Activated naive CD8-positive, alpha-beta T cell treated with anti-CD3 and anti-CD28 coated beads, Interleukin-2, amount 50 U/mL, for 16 hours (primary cell): ENCODE data around the gene CNNM1.

Experiments used
- DNase-seq: peaks from one replicate; pipeline ENCODE4 v3.0.0-alpha.2; 2020; ENCODE audit warnings: low read depth, low spot score

The CNNM1 gene

DNA sequence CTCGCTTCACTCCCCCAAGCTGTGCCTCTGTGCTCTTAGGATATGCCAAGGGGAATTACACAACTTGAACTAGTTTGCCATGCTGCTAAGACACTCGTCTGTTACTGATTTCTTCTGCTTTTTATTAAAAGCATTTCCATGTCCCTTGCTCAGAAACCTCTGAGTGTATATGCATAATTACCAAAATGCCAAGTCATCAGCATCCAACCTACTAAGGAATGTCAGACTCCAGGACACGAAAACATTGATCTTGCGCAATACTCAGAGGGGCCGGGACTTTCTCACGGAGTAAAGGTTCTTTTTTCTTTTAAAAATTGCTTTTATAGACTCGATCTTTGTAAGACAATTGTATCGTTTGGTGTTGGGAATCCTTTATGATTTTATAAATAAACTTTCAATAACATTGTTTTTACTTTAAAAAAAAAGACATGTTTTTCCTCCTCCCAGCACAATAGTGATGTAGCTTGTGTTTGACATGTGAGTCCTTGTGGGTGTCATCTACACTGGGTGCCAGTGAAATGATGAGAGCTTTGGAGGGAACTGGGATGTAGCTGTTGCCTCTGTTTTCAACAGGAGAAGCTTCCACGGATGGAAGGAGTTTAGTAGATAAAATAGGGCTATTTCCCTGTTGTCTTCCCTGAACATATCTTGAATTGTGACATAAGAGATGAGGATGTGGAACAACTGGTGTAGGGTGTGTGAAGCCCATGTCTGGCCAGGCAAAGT lies 43.6 kb downstream of the CNNM1 start:
- no peak for DNase-seq

DNA sequence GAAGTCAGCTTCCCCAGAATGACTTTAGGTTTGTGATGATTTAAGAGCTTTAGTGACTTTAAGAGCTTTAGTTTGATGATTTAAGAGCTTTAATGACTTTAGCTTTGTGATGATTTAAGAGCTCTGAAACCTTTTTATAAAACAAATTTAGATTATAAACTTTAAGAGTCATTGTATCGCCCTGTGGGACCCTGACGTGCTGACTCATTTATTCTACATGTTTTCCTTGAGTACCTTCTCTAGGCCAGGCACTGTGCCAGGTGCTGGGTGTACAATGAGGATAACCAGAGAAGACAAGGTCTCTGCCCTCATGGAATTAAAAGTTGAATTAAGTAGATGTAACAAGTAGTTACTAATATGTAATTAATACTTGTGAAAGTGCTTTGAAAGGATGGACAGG lies 45.4 kb downstream of the CNNM1 start:
- no peak for DNase-seq

DNA sequence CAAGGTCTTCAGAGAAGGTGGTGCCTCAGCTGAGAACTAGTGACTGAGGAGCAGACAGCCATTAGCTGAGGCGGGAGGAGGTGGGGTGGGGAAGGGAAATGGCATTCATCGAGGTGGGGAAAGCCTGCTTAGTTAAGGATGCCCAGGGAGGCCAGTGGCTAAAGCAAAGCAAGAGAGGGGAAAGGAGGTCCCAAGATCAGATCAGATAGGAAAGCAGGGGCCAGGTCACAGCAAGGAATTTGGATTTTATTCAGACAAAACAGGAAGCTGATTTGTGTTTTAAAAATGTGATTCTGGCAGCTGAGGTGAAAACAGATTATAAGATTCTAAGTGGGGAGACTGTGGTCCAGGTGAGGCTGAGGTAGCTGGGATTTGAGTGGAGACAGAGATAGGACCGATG lies 45.8 kb downstream of the CNNM1 start:
- DNase-seq, result no peak

DNA sequence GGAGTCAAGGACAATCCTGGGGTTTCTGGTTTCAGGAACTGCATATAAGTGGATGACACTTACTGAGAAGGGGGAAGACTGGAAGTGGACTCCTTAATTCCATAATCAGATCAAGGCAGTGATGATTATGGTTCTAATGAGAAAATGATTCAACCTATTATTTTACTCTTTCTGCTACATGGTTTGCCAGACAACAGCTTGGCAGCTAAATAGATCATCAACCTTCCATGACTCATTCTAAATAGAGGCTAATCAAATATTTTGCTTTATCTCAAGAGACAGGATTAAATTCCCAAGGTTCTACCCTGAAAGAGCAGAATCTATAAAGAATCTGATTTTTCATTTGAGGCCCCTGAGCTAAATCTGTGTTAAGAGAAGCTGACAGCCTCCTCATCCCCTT lies 46.3 kb downstream of the CNNM1 start:
- DNase-seq, result no peak

DNA sequence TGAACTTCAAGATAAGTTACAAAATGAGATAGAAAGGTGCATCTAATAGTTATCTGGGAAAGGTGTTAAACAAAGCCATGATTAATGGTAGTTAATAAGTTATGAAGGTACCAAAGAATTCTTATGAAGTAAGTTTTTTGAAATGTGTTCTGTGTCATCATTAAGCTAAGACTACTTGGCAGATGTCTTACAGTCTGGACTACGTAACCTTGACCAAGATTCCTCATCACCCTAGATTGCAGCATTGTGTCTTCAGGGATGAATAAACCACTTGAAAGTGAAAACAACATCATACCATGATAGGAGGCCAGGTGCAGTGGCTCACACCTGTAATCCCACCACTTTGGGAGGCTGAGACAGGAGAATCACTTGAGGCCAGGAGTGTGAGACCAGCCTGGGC lies 53.0 kb downstream of the CNNM1 start:
- no peak for DNase-seq

DNA sequence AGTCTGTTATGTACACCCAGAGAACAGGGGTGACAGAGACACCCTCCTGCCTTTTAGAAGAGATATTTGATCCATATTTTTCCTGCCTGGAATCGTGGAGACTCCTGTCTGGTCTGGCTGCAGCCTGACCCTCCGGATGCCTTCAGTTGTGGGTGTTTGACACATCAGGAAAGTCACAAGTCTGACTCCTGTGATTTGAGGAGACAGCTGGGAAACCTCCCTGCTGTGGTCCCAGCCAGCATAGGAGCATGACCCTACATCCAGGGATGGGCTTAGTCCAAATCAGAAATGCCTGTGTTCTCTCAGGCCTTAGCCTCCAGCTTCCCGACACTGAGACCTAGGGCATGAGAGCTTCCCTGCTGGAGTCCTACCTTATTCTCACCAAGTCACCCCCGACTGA lies 57.9 kb downstream of the CNNM1 start:
- no peak for DNase-seq

DNA sequence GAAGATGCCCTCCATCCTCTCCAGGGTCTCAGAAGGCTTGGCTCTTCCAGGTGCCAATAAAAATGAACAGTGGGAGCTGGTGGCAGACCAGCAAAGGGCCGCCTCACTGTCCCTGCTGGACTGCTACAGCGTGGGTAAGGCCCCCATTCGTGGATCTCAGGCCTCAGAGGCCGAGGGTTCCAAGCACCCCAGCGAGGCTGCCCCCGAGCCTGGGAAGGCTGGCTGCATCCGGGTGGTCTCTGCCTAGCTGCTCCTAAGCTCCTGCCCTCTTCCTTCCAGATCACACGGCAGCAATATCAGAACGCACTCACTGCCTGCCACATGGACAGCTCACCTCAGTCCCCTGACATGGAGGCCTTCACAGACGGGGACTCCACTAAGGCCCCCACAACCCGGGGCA lies 58.4 kb downstream of the CNNM1 start:
- DNase-seq, result no peak

DNA sequence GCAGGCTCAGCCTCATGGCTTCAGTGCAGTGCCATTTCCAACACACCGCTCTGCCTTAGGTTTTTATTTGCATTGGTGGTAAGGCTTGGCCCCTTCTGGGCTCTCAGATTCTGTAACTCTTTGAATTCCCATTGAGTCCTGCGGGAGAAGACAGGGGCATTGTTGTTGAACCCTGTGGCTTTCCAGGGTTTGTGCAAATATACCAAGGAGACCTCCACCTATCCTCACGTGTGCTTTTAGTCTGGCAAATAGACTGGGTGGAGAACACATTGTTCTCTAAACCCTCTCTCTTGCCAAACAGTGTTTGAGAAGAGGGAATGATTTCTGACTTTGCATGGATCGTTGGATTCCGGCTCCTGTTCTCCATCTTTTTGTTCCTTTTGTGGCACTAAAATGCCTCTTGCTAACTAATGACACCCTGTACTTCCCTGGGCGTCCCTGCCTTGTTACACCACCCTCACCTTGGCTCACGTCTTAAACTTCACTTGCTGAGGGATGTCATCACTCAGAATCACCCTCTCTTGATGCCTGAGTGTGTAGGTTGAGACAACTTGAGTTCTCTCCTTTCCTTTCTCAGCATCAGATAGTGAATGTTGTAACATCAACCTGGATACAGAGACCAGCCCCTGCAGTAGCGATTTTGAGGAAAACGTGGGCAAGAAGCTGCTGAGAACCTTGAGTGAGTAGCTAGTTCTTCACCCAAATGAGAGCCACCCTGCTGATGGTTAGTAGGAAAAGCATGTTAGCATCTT lies 60.7 kb downstream of the CNNM1 start:
- no peak for DNase-seq

DNA sequence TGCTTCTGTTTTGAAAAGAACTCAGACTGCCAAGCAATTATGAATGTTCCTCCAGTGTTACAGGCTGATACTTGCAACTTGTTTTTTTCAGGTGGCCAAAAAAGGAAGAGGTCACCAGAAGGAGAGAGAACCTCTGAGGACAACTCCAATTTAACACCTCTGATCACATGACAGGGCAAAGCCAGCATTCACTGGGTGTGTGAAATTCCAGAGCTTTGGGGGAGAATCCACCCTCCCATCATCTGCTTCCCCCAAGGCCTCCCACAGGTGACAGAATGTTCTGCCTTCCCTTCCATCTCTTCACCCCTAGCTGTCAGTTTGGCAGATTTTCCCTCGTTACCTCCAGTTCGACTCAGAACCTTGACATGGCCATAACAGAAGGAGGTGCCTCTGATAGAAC lies 62.2 kb downstream of the CNNM1 start:
- no peak for DNase-seq

DNA sequence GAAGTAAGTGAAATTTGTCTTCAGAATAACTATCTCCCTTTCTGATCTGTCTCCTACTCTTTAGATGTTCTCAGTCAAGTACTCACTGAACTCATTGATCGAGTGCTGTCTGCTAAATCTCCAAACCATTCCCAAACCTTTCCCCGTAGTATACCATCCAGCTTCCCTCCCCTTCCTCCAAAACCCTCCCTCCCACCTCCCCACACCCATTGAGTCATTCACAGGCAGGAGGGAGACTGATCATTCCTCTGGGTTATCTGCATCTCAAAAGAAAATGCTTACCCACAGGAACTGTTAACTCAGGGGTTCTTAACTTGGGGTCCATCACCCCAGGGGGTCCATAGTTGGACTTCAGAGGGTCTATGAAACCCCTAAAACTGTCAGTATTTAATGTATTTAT lies 63.9 kb downstream of the CNNM1 start:
- DNase-seq, result no peak

DNA sequence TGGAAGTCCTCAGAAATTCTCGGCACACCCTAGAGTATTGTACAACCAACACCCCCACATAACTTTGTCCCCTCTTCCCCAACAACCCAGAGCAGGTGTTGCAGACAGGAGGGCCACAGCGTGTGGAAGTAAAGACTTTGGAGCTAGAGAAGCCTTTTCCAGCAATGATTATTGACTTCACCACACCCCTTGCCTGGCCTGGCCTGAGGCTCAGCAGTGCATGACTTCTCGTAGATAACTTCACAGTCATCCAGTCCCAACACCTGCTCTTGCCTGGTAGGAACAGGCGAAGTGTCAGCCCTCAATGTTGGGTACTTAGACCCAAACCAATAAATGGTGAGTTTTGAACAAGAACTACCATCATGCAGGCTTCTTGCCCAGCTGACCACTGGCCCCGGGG lies 64.5 kb downstream of the CNNM1 start:
- no peak for DNase-seq

DNA sequence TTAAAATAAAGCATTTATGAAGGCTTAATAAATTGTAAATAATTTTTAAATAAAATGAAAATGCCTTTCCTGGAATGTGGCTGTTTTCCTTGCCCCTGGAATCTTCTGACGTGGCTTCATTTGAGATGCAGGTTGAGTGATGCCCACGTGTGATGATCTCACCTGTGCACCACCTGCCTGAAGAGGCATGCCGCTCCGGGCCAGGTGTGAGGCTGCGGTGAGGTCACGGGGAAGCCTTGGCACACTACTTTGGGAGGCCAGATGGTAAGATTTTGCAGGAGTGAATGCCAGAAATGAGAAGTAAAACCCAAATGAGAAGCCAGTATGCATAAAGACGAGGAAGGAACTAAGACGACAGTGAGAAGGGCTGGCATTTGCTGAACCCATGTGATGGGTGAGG lies 65.1 kb downstream of the CNNM1 start:
- no peak for DNase-seq

DNA sequence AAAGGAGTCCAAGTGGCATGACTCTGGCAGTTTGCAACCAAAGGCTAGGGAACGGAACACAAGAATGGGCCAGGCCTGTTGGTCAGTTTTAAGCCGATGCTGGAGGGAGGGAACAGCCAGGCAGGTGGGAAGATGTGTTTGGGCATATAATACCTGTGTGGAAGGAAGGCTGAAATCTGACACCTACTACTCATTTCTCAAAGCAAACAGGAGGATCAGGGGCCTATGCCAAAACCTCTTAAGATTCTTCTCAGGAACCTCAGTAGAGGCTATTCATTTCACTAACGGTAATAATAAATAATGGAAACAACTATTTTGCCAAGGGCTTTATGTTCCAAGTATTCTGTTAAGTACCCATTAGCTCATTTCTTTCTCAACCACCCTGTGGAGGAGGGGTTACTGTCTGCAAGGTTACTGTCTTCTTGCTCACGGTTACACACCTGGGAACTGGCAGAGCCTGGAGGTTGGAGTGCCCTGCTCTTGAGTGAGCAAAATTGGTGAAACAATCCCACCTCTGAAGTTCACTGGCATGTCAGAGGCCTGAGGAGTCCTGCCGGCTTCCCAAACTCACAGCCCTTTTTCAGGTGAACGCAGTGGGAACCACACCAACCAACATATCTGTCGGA lies 65.7 kb downstream of the CNNM1 start:
- DNase-seq, result no peak

DNA sequence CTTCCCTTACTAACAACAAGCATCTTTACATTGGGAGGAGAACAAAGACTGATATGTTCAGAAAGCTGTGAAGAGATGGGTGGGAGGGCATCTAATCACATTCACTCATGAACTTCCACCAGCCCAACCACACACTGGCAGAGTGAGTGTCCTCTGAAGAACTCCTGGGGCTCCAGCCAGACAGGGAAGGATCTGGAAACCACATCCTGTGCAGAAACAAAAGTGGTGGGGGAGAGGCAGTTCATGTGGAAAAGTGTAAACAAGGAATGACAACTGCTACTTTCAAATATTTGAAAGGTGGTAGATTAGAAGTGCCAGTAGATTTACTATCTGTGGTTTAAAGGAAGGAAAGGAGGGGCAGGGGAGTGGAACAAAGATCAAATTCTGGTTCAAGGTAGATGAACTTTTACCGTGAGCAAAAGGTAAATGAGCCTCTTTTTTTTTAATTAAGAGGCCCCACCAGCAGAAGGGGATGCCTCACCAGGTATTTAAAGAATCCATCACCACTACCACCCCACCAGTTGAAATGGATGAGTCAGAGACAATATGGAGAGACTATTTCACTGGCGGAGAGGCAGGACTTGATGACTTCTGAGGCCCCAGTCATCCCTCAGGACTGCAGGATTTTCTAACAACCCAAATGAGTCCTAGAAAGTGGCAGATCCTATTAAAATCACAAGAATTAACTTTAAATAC lies 66.7 kb downstream of the CNNM1 start:
- no peak for DNase-seq

DNA sequence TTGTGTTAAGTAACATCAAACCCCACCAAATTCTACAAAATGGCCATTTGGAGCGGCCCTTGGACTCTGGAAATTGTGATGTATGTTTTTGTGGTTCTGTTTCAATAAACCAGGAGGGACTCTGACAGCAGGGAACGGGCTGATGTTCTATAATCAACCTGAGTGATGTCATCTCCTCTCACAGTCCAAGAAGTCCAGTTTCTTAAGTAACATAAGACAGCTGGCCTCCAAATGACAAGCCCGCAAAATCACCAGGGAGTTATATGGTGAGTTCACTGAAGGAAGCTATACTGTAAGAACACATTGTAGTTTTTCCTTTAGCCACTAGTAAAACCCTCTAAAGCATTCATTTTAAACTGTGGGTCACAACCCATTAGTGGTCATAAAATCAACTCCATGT lies 67.3 kb downstream of the CNNM1 start:
- DNase-seq, result no peak

DNA sequence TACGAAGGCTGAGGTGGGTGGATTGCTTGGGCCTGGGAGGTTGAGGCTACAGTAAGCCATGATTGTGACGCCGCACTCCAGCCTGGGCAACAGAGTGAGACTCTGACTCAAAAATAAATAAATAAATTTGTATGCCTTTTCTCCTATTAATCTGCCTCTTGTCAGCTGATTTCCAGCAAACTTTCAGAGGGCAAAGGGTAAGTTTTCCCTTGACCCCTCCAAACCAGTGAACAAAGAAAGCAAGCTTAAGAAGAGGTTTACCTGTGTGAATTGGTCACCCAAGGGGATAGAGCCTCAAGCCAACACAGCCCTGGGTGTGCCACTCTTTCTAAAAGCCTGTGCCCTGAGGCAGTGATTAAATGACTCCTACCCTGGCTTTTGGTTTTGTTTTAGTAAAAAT lies 70.5 kb downstream of the CNNM1 start:
- no peak for DNase-seq

DNA sequence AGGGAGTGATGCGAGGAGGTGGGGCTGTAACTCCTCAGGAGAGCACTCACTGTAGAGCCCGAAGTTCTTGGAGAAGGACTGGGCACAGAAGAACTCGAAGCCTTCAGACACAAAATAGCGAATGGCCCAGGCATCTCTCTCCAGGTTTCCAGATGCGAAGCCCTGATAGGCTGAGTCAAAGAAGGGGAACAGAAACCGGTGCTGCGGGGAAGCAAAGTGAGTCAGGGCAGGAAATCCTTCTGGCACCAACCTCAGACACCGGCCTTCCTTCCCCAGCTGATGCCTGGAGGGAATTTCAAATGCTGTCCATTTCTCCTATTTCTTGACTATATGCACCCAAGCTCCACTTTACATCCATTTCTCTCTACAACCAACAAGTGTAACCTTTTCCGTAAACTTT lies 74.5 kb downstream of the CNNM1 start:
- DNase-seq, result no peak

DNA sequence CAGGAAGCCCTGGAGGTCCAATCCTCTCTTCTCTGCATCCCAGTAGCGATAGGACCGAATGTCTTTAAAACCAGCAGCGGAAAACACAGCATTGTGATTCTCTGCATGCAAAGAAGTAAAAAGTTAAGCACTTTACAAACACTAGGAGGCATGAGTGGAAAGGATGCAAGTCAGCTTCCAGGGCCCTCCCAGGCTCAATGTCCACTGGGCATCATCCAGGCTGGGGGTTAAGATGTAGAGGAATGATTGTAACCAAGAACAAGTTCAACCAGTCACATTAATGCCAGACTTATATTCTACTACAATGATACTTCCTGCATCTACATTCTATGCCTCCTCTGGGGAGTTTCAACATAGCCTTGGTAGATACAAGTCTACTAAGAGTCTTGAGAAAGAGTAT lies 77.0 kb downstream of the CNNM1 start:
- DNase-seq, result no peak

DNA sequence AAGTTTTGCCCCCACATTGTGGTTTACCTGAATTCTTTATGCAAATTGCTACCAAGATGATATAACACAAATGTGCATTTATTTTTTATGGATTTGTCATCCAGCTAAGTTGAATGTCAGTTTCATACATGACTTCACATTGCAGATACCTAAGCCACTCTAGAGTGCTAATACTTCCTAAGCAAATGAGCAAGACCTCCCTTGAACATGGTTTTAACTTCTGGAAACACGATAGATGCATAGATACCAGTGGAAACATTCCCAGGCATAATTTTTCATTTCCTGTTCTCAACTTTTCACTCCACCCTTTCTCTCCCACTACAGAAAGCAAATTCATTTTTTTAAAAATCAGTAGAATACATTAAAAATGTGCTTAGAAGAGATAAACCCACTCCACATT lies 81.0 kb downstream of the CNNM1 start:
- DNase-seq, result no peak

DNA sequence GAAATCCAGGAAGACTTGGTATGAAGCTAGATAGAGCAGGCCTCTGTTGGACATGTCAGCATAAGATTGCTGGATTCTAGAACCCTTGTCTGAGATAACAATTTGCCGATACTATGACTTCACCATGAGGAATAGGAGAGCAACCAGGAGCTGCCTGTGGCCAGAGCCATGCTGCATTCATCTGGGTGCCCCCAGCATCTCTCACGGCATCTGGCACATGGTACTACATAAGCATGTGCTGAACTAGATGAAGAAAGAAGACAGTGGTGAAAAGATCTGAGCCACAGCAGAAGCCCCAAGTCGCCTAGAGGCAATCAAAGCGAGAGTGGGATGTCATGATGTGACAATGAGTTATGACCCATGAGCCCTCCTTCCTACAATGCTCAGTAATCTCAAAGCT lies 81.7 kb downstream of the CNNM1 start:
- DNase-seq, result no peak

DNA sequence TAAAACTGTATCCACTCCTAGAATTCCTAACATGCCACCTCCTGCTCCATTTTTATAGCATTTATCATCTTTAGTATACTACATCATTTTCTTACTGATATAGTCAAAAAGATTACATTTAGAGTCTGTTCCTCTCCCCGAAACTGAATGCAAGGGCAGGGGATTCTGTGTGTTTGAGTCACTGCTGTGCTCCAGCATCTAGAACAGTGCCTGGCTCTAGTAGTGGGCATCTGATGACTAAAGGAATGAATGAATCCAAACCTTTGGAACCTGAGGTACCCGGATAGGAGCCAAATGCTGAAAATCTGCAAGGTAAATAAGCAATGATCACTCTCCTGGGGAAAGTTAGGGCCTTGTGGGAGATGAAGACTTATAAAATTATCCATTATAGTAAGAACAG lies 82.4 kb downstream of the CNNM1 start:
- DNase-seq, result no peak

DNA sequence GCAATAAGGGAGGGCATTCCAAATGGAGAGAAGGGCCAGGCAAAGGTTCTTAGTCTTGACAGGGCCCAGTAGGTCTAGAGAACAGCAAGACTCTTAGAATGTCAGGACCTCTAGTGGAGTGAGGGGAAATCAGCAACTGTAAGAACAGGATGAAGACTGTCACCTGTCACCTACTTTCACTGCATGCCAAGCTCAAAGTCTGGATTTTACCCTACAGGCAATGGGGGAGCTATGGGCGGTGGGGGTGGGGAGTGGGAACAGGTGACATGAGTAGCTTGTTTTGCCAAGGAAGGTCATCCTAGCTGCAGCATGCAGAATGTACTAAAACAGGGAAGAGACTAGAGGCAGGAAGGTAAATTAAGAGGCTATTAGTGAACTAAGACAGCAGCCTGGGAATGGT lies 82.9 kb downstream of the CNNM1 start:
- DNase-seq, result no peak
